K562 (cell line): Measurements from ENCODE around the gene ZNF22. TPM values are rescaled to one million over a fixed set of nuclear protein-coding genes. Genes with fewer than 3 reads are reported as not detected.

Experiments used
- ATAC-seq: fragments of 200-7000 bp; cut with Tn5 transposase; 3 replicates; pipeline ENCODE4 v1.9.1; 2020; ENCODE audit warnings: moderate library complexity
- BruUV-seq: library from RNA; stranded (reverse); fragments of 400-500 nt; replicated peaks from 2 replicates; lab custom pipeline; 2021; lab: Mats Ljungman, UMichigan
- CTCF ChIA-PET: fragments of 300-600 bp; formaldehyde crosslinking; extraction: SDS; loops from one replicate; lab custom pipeline; 2021; ENCODE audit warnings: low intra/inter-chr PET ratio; lab: Yijun Ruan, JAX
- POLR2A ChIA-PET: fragments of 300-600, 350-650 bp; sonication (Branson Sonifier 250); formaldehyde crosslinking; extraction: SDS; loops from one replicate; lab custom pipeline; 2021; ENCODE audit warnings: antibody characterized with exemption, inconsistent platforms; lab: Yijun Ruan, JAX
- DNase-seq, 4 experiments: peaks; one replicate each; pipeline versions ENCODE4 v3.0.0 to v3.0.0-alpha.2; 2011 to 2018; ENCODE audit warnings: low spot score in 3 of 4, mixed read lengths in 3 of 4; ENCODE audit errors: extremely low read depth in 1 of 4
- FAIRE-seq: peaks from 2 replicates; lab custom pipeline; 2011; peaks lifted over from hg19 to GRCh38; lab: Jason Lieb, UNC
- H2AFZ ChIP-seq: 2 replicates; pipeline ENCODE4 v1.6.0; 2011; ENCODE audit warnings: low read depth, low read length, control low read depth, inconsistent platforms
- H3K27ac ChIP-seq: fragments of 200-600 bp; 3 replicates; pipeline ENCODE4 v1.8.0; 2011; ENCODE audit warnings: low read depth, mild to moderate bottlenecking, control low read depth, inconsistent platforms, low read length, moderate library complexity, mixed read lengths; ENCODE audit errors: extremely low read depth
- H3K27me3 ChIP-seq, 2 experiments: fragments of 300-600 bp in 1 of 2; 2 replicates in 1 of 2; 3 replicates in 1 of 2; pipeline versions ENCODE4 v1.6.0 to v1.8.0; 2011; ENCODE audit warnings: inconsistent platforms in 2 of 2, low read length in 2 of 2, mild to moderate bottlenecking in 1 of 2, mixed read lengths in 1 of 2, moderate library complexity in 1 of 2; ENCODE audit not compliant: control insufficient read depth in 2 of 2, insufficient read depth in 2 of 2
- H3K36me3 ChIP-seq: fragments of 300-600 bp; 3 replicates; pipeline ENCODE4 v1.8.0; 2011; ENCODE audit warnings: mild to moderate bottlenecking, low read length, inconsistent platforms; ENCODE audit not compliant: control insufficient read depth, insufficient read depth
- H3K4me1 ChIP-seq, 2 experiments: fragments of 200-600 bp in 1 of 2; replicated peaks in 1 of 2; 2 replicates in 1 of 2; 3 replicates in 1 of 2; pipeline versions ENCODE4 v1.5.1 to v1.8.0; 2011; ENCODE audit warnings: inconsistent platforms in 2 of 2, low read length in 2 of 2, mild to moderate bottlenecking in 1 of 2, mixed read lengths in 1 of 2, moderate library complexity in 1 of 2; ENCODE audit not compliant: control insufficient read depth in 2 of 2, insufficient read depth in 2 of 2
- H3K4me2 ChIP-seq: 2 replicates; pipeline ENCODE4 v1.6.1; 2011; ENCODE audit warnings: low read length, control low read depth, inconsistent platforms, mixed read lengths; ENCODE audit not compliant: insufficient read depth
- H3K4me3 ChIP-seq: fragments of 200-600 bp; sonication (generic), shearing (Covaris generic); 2 replicates; pipeline ENCODE4 v1.5.1; 2016; ENCODE audit warnings: control low read depth, inconsistent platforms
- H3K79me2 ChIP-seq: fragments of 200-600 bp; 3 replicates; pipeline ENCODE4 v1.8.0; 2011; ENCODE audit warnings: low read length, inconsistent platforms; ENCODE audit not compliant: control insufficient read depth, insufficient read depth
- H3K9ac ChIP-seq, 2 experiments: 2 replicates each; pipeline versions ENCODE4 v1.6.0 to v1.6.1; 2011; ENCODE audit warnings: low read depth in 2 of 2, low read length in 2 of 2, control low read depth in 1 of 2, inconsistent platforms in 1 of 2, mild to moderate bottlenecking in 1 of 2, mixed read lengths in 1 of 2; ENCODE audit not compliant: insufficient read depth in 1 of 2
- H3K9me1 ChIP-seq: one replicate; pipeline ENCODE4 v1.6.0; 2011; ENCODE audit warnings: inconsistent platforms, mild to moderate bottlenecking, low read length, moderate library complexity; ENCODE audit not compliant: control insufficient read depth, insufficient read depth
- H3K9me3 ChIP-seq: replicated peaks from 2 replicates; pipeline ENCODE4 v1.5.1; 2011; ENCODE audit warnings: low read depth, low read length, inconsistent platforms; ENCODE audit not compliant: control insufficient read depth, insufficient read depth
- H4K20me1 ChIP-seq: replicated peaks from 2 replicates; pipeline ENCODE4 v1.6.1; 2011; ENCODE audit warnings: low read length, inconsistent platforms, mixed read lengths; ENCODE audit not compliant: control insufficient read depth, insufficient read depth
- BRD4 ChIP-seq: fragments of 200-600 bp; sonication (generic); IDR thresholded peaks from 2 replicates; pipeline ENCODE4 v1.6.1; 2017; ENCODE audit warnings: inconsistent platforms
- BRF1 ChIP-seq: IDR thresholded peaks from 3 replicates; pipeline ENCODE4 v1.6.1; 2011; ENCODE audit warnings: borderline replicate concordance, mild to moderate bottlenecking; ENCODE audit not compliant: insufficient read length; ENCODE audit errors: extremely low read depth
- DIDO1 ChIP-seq: fragments of 450-650 bp; IDR thresholded peaks from 2 replicates; pipeline ENCODE4 v1.6.1; 2016; ENCODE audit warnings: low read depth, missing biosample characterization, missing genetic modification characterization
- EHMT2 ChIP-seq: fragments of 450-650 bp; IDR thresholded peaks from 2 replicates; pipeline ENCODE4 v1.6.1; 2018; ENCODE audit warnings: antibody characterized with exemption
- ELF2 ChIP-seq: fragments of 250-450 bp; sonication (Bioruptor Pico); IDR thresholded peaks from 2 replicates; pipeline ENCODE4 v1.5.0; 2021; ENCODE audit warnings: mild to moderate bottlenecking
- ETS2 ChIP-seq: IDR thresholded peaks from 2 replicates; pipeline ENCODE4 v1.6.1; 2016; ENCODE audit warnings: borderline replicate concordance, missing genetic modification characterization, mild to moderate bottlenecking, moderate library complexity, missing compliant biosample characterization; ENCODE audit not compliant: poor library complexity, severe bottlenecking
- HLTF ChIP-seq: fragments of 450-650 bp; IDR thresholded peaks from 2 replicates; pipeline ENCODE4 v1.6.1; 2016
- HMG20B ChIP-seq: fragments of 250-450 bp; sonication (Bioruptor Pico); IDR thresholded peaks from 2 replicates; pipeline ENCODE4 v1.5.0; 2021; ENCODE audit warnings: mild to moderate bottlenecking
- KDM2B ChIP-seq: fragments of 250-450 bp; sonication (Bioruptor Pico); IDR thresholded peaks from 2 replicates; pipeline ENCODE4 v1.8.0; 2021; ENCODE audit warnings: mild to moderate bottlenecking, moderate library complexity
- MAFG ChIP-seq: fragments of 450-650 bp; conservative IDR thresholded peaks from 2 replicates; pipeline ENCODE4 v1.6.1; 2016; ENCODE audit warnings: missing genetic modification characterization, missing compliant biosample characterization
- PBX2 ChIP-seq, 2 experiments: IDR thresholded peaks in 1 of 2; conservative IDR thresholded peaks in 1 of 2; 2 replicates each; pipeline ENCODE4 v1.6.1; 2016; ENCODE audit warnings: low read depth in 2 of 2, mild to moderate bottlenecking in 1 of 2, missing compliant biosample characterization in 1 of 2, missing genetic modification characterization in 1 of 2, moderate library complexity in 1 of 2
- RBM17 ChIP-seq: fragments of 200-400 bp; formaldehyde crosslinking; IDR thresholded peaks from 2 replicates; pipeline ENCODE4 v1.6.1; 2017; ENCODE audit warnings: low read depth, mild to moderate bottlenecking, low read length, borderline replicate concordance
- STAG1 ChIP-seq: sonication (generic); formaldehyde crosslinking; IDR thresholded peaks from 2 replicates; pipeline ENCODE4 v1.5.0; 2020; ENCODE audit warnings: missing genetic modification reagents, borderline replicate concordance
- ZNF444 ChIP-seq: fragments of 250-450 bp; sonication (Bioruptor Pico); IDR thresholded peaks from 2 replicates; pipeline ENCODE4 v1.4.0; 2020; ENCODE audit warnings: mild to moderate bottlenecking, moderate library complexity
- ZNF77 ChIP-seq: fragments of 250-450 bp; sonication (Bioruptor Pico); IDR thresholded peaks from 2 replicates; pipeline ENCODE4 v1.5.0; 2020
- WGBS: fragments of 100-300 bp; shearing (Covaris generic); methylation state at CpG from one replicate; pipeline ENCODE4 v1.1.6; 2016; ENCODE audit warnings: low coverage, mixed read lengths; ENCODE audit not compliant: insufficient coverage; ENCODE audit errors: missing lambda C conversion rate; 5-methylcytosine and 5-hydroxymethylcytosine counted together
- in situ Hi-C: fragments of 300-500 bp; cut with MboI; formaldehyde crosslinking; loops from 4 replicates; pipeline ENCODE4 v1.15.0; 2018; ENCODE audit warnings: inconsistent platforms, mixed read lengths
- intact Hi-C: fragments of 100-400 bp; cut with micrococcal nuclease; formaldehyde crosslinking; loops from 2 replicates; pipeline ENCODE4 v1.14.2; 2022
- polyA plus RNA-seq, 8 experiments: library from polyadenylated mRNA; depleted of rRNA in 4 of 8; stranded (reverse) in 5 of 8; unstranded in 3 of 8; fragments of >200 nt; fragmentation: Nextera tagmentation in 2 of 8; fragmentation: Illumina TruSeq in 1 of 8; extraction: Ambion mirVana in 2 of 8; extraction: Trizol in 1 of 8; gene quantifications; 2 replicates each; pipeline versions ENCODE4 v1.2.1 to v1.2.3, GENCODE V29; 2011 to 2014; ENCODE audit warnings: inconsistent platforms in 1 of 8, missing spikeins in 1 of 8
- total RNA-seq, 7 experiments: library from RNA; depleted of rRNA in 6 of 7; stranded (reverse); fragments of >200 nt in 6 of 7; fragmentation: Illumina TruSeq in 2 of 7; extraction: Trizol in 2 of 7; gene quantifications; 2 replicates each; pipeline versions ENCODE4 v1.2.1 to v1.2.3, GENCODE V29; 2011 to 2021; ENCODE audit warnings: low replicate concordance in 1 of 7
- TF ChIP-seq, protein P1 (sequence below): fragments of 450-650 bp; IDR thresholded peaks from 2 replicates; pipeline ENCODE4 v1.6.1; 2018; ENCODE audit warnings: mild to moderate bottlenecking, low read depth; ENCODE audit not compliant: partially characterized antibody

The ZNF22 gene
- total and polyA plus RNA-seq, 9 of the 15 experiments (the other 6 are each of a cell fraction or from before 2014, with no cell fraction given) = 36.2 to 98.7 (median 51.2) TPM

GRCh38 chr10:44970812-44971395 lies 29.8 kb upstream of the ZNF22 start:
- intact Hi-C loops = no loop called here
- Histone ChIP-seq H3K36me3 (no peaks in the 10 kb centered on the region), H3K4me1 (peaks cover 17 to 24% of the 10 kb centered on the region in 2 experiments), H2AFZ (no peak overlapping the region), H3K27ac (no peak overlapping the region), H4K20me1 (no peaks in the 10 kb centered on the region), H3K27me3 (peaks cover 0 to 19% of the 10 kb centered on the region in 2 experiments; a peak in 2 of 5 replicates), H3K9me1 (no peaks in the 10 kb centered on the region), H3K4me3 (no peak overlapping the region), H3K4me2 (no peak overlapping the region), H3K9ac (no peak overlapping the region), H3K79me2 (no peaks in the 10 kb centered on the region), H3K9me3 (no peaks in the 10 kb centered on the region)
- ChIA-PET CTCF (no interaction called here), POLR2A (no interaction called here)
- DNase-seq (no peak), FAIRE-seq (no peak), ATAC-seq (no peak)
- no TSS peak for BruUV-seq
- WGBS = 29% methylated on average over 8 of the region's 8 CpGs
- in situ Hi-C loops = no loop called here
- TF ChIP-seq ETS2 (tag) (no peak), KDM2B (CRISPR knock-in tag) (no peak), MAFG (tag) (no peak), HMG20B (CRISPR knock-in tag) (no peak), EHMT2 (no peak), RBM17 (no peak), HLTF (no peak), PBX2 (CRISPR knock-in tag; IDR thresholded peaks at IDR 0.05; ENCODE audit: low read depth) (no peak), PBX2 (tag; conservative IDR thresholded peaks at IDR 0.05; ENCODE audit: low read depth) (no peak), ZNF444 (no peak), ZNF77 (CRISPR knock-in tag) (no peak), ELF2 (CRISPR knock-in tag) (no peak), DIDO1 (tag) (no peak), BRF1 (no peak), BRD4 (no peak), STAG1 (CRISPR knock-in tag) (no peak)
- TF ChIP-seq, protein P1, sequence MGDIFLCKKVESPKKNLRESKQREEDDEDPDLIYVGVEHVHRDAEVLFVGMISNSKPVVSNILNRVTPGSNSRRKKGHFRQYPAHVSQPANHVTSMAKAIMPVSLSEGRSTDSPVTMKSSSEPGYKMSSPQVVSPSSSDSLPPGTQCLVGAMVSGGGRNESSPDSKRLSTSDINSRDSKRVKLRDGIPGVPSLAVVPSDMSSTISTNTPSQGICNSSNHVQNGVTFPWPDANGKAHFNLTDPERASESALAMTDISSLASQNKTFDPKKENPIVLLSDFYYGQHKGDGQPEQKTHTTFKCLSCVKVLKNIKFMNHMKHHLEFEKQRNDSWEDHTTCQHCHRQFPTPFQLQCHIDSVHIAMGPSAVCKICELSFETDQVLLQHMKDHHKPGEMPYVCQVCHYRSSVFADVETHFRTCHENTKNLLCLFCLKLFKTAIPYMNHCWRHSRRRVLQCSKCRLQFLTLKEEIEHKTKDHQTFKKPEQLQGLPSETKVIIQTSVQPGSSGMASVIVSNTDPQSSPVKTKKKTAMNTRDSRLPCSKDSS = no peak
